Activated naive CD4-positive, alpha-beta T cell treated with anti-CD3 and anti-CD28 coated beads, Interleukin-2, amount 10 ng/mL, durations not matched to agents 7 days and 5 days (primary cell): ENCODE results near the gene FGD6.
A peak's percentile ranks its signal among the peaks of the same experiment; 100 is the strongest.

ENCODE experiments used
- CTCF ChIA-PET: fragments of 350-600 bp; sonication (Branson Sonifier 250); formaldehyde crosslinking; loops from one replicate; lab custom pipeline; 2021; ENCODE audit warnings: antibody characterized with exemption; lab: Charles Lee
- DNase-seq: peaks from one replicate; pipeline ENCODE4 v3.0.0-alpha.2; 2020
- H3K27ac Mint-ChIP-seq: one replicate; pipeline ENCODE4 v1.8.0; 2021; ENCODE audit warnings: mild to moderate bottlenecking, moderate library complexity, mixed read lengths
- H3K27me3 Mint-ChIP-seq: one replicate; pipeline ENCODE4 v1.8.0; 2021; ENCODE audit warnings: mild to moderate bottlenecking, mixed read lengths
- H3K36me3 Mint-ChIP-seq: one replicate; pipeline ENCODE4 v1.8.0; 2021; ENCODE audit warnings: mixed read lengths
- H3K4me1 Mint-ChIP-seq: one replicate; pipeline ENCODE4 v1.8.0; 2021; ENCODE audit warnings: mixed read lengths
- H3K4me3 Mint-ChIP-seq: one replicate; pipeline ENCODE4 v1.8.0; 2021; ENCODE audit warnings: mild to moderate bottlenecking, moderate library complexity, mixed read lengths
- H3K9me3 Mint-ChIP-seq: one replicate; pipeline ENCODE4 v1.8.0; 2021; ENCODE audit warnings: mixed read lengths

FGD6 gene

DNA sequence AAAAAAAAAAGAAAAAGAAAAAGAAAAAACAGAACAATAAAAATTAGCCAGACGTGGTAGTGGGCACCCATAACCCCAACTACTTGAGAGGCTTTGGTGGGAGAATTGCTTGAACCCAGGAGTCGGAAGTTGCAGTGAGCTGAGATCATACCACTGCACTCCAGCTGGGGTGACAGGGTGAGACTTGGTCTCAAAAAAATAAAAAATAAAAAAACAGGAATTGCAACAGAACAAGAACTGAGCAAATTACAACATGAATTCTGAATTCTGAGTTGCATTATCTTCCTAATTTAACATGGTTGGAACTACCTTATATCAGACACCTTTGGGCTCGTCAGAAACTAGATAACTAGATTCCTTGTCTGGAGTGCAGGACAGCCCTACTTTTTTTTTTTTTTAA is 90.5 kb downstream of the FGD6 start:
- no peak overlapping the region for H3K27ac Mint-ChIP-seq
- H3K4me3 Mint-ChIP-seq, result no peak overlapping the region
- H3K4me1 Mint-ChIP-seq, result no peaks in the 10 kb centered on the region
- no peak for DNase-seq
- CTCF ChIA-PET, result interaction anchor here (1.2 kb wide), 1 partner anchor 9 kb away, joined by 3 read pairs; no protein-coding TSS in a partner anchor
- H3K9me3 Mint-ChIP-seq, result no peaks in the 10 kb centered on the region
- H3K36me3 Mint-ChIP-seq, result no peaks in the 10 kb centered on the region
- H3K27me3 Mint-ChIP-seq, result no peaks in the 10 kb centered on the region

DNA sequence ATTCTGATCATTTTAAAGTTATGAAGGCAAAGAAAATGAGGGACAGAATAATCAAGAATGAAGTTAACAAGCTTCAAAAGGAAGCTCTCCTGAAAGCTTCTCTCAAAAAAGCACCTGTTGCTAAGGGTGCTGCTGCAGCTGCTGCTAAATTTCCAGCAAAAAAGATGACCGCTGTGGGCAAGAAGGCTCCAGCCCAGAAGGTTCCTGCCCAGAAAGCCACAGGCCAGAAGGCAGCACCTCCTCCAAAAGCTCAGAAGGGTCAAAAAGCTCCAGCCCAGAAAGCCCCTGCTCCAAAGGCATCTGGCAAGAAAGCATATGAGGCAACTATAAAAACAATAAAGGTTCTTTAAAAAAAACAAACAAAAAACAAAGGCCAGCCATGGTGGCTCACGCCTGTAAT is 91.2 kb downstream of the FGD6 start:
- DNase-seq, result no peak
- Mint-ChIP-seq H3K27me3 (no peaks in the 10 kb centered on the region), H3K36me3 (no peaks in the 10 kb centered on the region), H3K4me1 (no peaks in the 10 kb centered on the region), H3K27ac (no peak overlapping the region), H3K9me3 (no peaks in the 10 kb centered on the region), H3K4me3 (no peak overlapping the region)
- CTCF ChIA-PET, result interaction anchor here (1.2 kb wide), 1 partner anchor 9 kb away, joined by 3 read pairs; no protein-coding TSS in a partner anchor

DNA sequence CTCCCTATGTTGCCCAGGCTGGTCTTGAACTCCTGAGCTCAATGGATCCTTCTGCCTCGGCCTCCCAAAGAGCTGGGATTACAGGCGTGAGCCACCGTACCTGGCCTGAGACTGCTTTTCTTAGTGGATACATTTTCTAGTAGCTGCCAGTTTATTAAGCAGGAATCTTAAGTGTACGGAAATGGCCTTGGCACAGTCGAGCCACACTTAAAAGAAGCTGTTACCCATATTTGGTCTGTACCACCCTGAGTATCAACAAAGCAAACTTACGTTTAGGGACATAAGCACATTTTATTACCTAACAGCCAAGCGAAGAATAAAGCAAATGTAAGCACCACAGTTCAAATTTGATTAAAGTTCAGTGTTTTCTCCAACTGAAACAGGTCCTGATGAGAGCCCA is 93.2 kb downstream of the FGD6 start:
- no peak for DNase-seq
- H3K27ac Mint-ChIP-seq, result no peak overlapping the region
- no peak overlapping the region for H3K4me3 Mint-ChIP-seq
- H3K9me3 Mint-ChIP-seq, result no peaks in the 10 kb centered on the region
- H3K27me3 Mint-ChIP-seq, result no peaks in the 10 kb centered on the region
- CTCF ChIA-PET, result interaction anchor here (1.0 to 1.1 kb wide), 2 partner anchors 46 to 210 kb away, joined by 3 read pairs; no protein-coding TSS in a partner anchor
- H3K4me1 Mint-ChIP-seq, result no peaks in the 10 kb centered on the region
- H3K36me3 Mint-ChIP-seq, result no peaks in the 10 kb centered on the region

DNA sequence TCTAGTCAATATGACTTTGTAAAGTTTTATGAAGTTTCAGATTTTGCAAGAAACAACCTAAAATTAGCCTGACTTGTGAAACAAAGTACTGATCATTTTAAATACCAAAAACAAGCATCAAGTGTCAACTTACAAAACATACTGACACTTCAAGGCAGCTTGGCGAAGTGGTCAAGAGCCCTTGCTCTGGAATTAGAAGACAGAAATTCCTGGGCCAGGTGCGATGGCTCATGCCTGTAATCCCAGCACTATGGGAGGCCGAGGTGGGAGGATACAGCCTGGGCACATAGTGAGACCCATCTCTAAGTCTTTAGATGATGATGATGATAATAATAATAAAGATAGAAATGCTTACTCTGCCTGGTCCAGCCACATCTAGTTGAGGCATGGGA is 98.5 kb downstream of the FGD6 start:
- DNase-seq, result no peak
- H3K27me3 Mint-ChIP-seq, result no peaks in the 10 kb centered on the region
- CTCF ChIA-PET, result interaction anchor here (3.2 kb wide), 1 partner anchor 216 kb away, joined by 15 read pairs; no protein-coding TSS in a partner anchor
- H3K9me3 Mint-ChIP-seq, result no peaks in the 10 kb centered on the region
- no peak overlapping the region for H3K4me3 Mint-ChIP-seq
- no peaks in the 10 kb centered on the region for H3K36me3 Mint-ChIP-seq
- H3K27ac Mint-ChIP-seq, result no peak overlapping the region
- peaks cover 8% of the 10 kb centered on the region for H3K4me1 Mint-ChIP-seq

DNA sequence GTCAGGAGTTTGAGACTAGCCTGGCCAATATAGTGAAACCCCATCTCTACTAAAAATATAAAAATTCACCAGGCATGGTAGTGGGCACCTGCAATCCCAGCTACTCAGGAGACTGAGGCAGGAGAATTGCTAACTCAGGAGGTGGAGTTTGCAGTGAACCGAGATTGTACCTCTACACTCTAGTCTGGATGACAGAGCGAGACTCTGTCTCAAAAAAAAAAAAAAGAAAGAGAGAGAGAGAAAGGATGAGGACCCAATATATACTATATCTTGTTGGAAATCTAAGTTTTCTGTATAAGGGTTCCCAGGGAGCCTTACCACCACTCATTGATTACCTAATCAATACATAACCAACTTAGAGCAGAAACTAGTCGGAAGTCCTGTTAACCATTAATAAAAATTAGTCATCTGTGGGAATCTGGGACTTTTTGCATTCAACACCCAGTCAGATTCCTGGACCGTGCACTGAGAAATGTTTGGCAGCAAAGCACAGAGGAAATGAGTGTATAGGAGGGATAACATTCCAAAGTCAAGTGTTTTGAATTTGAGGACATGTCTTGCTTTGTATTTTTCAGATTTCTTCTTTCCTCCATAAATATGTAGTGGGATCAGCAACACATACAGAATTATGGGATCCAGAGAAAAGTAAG is 99.0 kb downstream of the FGD6 start:
- peaks cover 8% of the 10 kb centered on the region for H3K4me1 Mint-ChIP-seq
- CTCF ChIA-PET, result interaction anchor here (1.0 to 4.1 kb wide), 4 partner anchors 20 to 419 kb away, joined by 3 to 54 read pairs (median 14); no protein-coding TSS in a partner anchor
- H3K27me3 Mint-ChIP-seq, result no peaks in the 10 kb centered on the region
- H3K4me3 Mint-ChIP-seq, result no peak overlapping the region
- no peaks in the 10 kb centered on the region for H3K36me3 Mint-ChIP-seq
- no peak for DNase-seq
- H3K9me3 Mint-ChIP-seq, result no peaks in the 10 kb centered on the region
- H3K27ac Mint-ChIP-seq, result no peak overlapping the region

DNA sequence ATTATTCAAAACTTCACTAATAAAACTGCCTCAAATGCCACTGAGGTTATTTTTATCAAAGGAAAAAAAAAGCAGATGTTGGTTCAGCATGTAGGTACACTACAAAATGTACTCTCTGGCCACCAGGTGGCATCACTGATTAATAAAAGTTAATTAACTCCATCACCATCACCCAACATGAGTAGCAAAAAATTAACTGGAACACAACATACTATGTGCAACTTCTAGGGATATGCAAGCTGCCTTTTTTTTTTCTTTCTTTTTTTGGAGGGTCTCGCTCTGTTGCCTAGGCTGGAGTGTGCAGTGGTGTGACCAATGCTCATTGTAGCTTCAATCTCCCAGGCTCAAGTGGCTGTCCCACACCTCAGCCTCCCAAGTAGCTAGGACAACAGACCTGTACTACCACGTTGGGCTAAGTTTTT is 100.1 kb downstream of the FGD6 start:
- Mint-ChIP-seq H3K27me3 (no peaks in the 10 kb centered on the region), H3K27ac (no peak overlapping the region), H3K4me3 (no peak overlapping the region), H3K9me3 (no peaks in the 10 kb centered on the region), H3K36me3 (no peaks in the 10 kb centered on the region), H3K4me1 (peaks cover 8% of the 10 kb centered on the region)
- peak; percentile 70 for DNase-seq
- CTCF ChIA-PET, result interaction anchor here (0.6 to 4.1 kb wide), 17 partner anchors 9 to 621 kb away, joined by 3 to 54 read pairs (median 3); no protein-coding TSS in a partner anchor

DNA sequence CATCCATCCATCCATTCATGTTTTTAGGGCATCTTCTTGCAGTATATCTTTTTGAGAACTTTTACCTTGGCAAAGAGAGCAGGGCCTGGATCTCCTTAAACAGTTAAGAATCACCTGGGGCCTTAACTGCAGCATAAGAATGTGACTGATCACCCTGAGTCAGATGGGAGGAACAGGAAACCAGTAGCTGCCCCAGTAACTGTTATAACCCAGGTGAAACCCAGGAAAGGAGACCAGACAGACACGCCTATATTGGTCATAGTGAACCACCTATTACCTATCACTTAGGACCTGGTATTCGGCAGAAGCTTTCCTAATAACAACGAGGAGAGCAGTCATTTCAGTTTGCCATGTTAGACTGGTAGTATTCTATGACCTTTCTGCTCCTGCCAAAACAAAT is 100.5 kb downstream of the FGD6 start:
- Mint-ChIP-seq H3K9me3 (no peaks in the 10 kb centered on the region), H3K27me3 (no peaks in the 10 kb centered on the region), H3K27ac (no peak overlapping the region), H3K4me1 (peaks cover 8% of the 10 kb centered on the region), H3K36me3 (no peaks in the 10 kb centered on the region), H3K4me3 (no peak overlapping the region)
- DNase-seq, result no peak
- CTCF ChIA-PET, result interaction anchor here (0.9 to 4.1 kb wide), 12 partner anchors 8 to 421 kb away, joined by 3 to 54 read pairs (median 4); no protein-coding TSS in a partner anchor

DNA sequence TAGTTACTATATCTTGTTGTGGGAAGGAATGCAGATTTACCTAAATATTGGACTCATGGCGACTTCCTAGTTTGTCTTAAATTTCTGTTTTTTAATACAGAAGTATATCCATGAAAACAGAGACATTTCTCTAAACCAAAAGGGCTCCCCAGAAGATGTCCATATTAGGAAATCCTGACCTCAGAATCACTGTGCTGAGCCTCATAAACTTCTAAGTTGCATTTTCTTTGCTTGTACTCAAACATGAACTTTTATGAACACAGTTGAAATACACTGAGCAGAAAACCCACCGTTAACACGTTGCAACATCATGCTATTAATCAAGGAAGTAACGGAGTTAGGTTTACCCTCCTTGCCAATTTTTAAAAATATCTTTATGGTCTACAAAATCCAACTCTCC is 100.9 kb downstream of the FGD6 start:
- Mint-ChIP-seq H3K4me1 (peaks cover 11% of the 10 kb centered on the region), H3K9me3 (no peaks in the 10 kb centered on the region), H3K27me3 (no peaks in the 10 kb centered on the region), H3K27ac (no peak overlapping the region), H3K4me3 (no peak overlapping the region), H3K36me3 (no peaks in the 10 kb centered on the region)
- CTCF ChIA-PET, result interaction anchor here (1.1 to 4.1 kb wide), 6 partner anchors 8 to 421 kb away, joined by 4 to 54 read pairs (median 9); no protein-coding TSS in a partner anchor
- no peak for DNase-seq

DNA sequence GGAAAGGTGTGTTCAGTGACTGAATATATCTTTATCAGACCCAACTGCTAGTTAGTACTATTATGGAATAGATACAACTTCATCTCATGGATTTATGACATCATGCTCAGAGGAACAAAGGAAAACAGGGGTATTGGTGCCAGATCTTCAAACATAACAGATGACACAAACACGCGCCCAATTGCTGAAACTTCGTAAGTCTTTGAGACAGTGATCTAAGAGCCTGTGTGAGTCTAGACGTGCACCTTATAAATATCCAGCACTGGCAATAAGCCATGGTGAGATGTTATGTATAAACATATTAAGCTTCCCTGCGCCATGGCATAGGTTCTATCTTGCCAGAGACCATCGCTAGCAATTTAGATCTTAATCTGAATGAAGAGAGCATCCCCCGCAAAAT is 101.6 kb downstream of the FGD6 start:
- CTCF ChIA-PET, result interaction anchor here (3.2 to 4.1 kb wide), 2 partner anchors 219 to 418 kb away, joined by 15 to 54 read pairs; no protein-coding TSS in a partner anchor
- DNase-seq, result no peak
- no peaks in the 10 kb centered on the region for H3K27me3 Mint-ChIP-seq
- no peak overlapping the region for H3K4me3 Mint-ChIP-seq
- H3K4me1 Mint-ChIP-seq, result peaks cover 11% of the 10 kb centered on the region
- H3K27ac Mint-ChIP-seq, result no peak overlapping the region
- no peaks in the 10 kb centered on the region for H3K9me3 Mint-ChIP-seq
- H3K36me3 Mint-ChIP-seq, result no peaks in the 10 kb centered on the region

DNA sequence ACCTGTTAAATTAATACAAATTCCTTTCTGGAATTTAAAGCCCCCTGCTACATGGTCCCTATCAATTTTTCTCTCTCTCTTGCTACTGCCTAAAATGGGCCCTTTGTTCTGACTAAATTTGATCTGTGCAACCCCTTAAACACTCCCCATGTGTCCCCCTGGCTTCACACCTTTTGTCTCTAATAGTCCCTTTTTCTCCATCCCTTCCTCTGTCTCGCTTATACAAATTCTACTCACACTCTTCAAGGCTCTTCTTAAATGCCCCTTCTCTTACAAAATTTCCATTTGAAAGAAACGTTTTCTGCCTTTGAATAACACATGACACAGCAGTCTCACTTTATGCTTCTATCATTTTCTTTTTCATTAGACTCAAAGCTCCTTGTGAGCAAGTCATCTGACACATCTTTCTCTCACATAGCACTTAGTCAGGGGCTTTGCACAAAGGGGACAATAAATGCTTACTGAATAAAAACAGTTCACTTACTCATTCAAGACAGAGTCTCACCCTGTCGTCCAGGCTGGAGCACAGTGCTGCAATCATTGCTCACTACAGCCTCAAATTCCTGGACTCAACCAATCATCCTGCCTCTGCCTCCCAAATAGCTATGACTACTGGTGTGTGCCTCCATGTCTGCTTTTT is 102.4 kb downstream of the FGD6 start:
- CTCF ChIA-PET, result interaction anchor here (0.7 to 4.1 kb wide), 2 partner anchors 87 to 419 kb away, joined by 3 to 54 read pairs; no protein-coding TSS in a partner anchor
- Mint-ChIP-seq H3K4me3 (no peak overlapping the region), H3K9me3 (no peaks in the 10 kb centered on the region), H3K27ac (no peak overlapping the region), H3K4me1 (peaks cover 11% of the 10 kb centered on the region), H3K27me3 (no peaks in the 10 kb centered on the region), H3K36me3 (no peaks in the 10 kb centered on the region)
- no peak for DNase-seq

DNA sequence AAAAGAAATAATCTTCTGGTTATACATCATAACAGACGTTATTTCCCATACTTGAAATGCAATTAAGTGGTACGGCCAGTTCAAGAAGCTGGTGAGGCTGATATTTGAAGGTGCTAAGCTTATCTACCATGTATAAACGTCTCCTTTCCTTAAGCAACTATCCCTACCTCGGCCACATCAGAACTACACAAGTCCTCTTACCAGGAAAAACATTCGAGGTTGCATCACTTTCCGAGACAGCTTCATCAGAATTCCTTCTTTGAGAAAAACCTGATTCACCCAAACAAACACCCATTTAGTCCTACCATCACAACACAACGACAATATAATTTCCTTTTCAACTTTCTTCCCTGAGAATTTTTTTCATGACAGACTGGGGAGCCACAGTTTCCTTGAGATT is 109.9 kb downstream of the FGD6 start:
- Mint-ChIP-seq H3K27me3 (no peaks in the 10 kb centered on the region), H3K36me3 (no peaks in the 10 kb centered on the region), H3K4me1 (peaks cover 12% of the 10 kb centered on the region), H3K9me3 (no peaks in the 10 kb centered on the region), H3K4me3 (no peak overlapping the region), H3K27ac (no peak overlapping the region)
- no peak for DNase-seq
- CTCF ChIA-PET, result interaction anchor here (0.6 kb wide), 1 partner anchor 512 kb away, joined by 3 read pairs; no protein-coding TSS in a partner anchor

DNA sequence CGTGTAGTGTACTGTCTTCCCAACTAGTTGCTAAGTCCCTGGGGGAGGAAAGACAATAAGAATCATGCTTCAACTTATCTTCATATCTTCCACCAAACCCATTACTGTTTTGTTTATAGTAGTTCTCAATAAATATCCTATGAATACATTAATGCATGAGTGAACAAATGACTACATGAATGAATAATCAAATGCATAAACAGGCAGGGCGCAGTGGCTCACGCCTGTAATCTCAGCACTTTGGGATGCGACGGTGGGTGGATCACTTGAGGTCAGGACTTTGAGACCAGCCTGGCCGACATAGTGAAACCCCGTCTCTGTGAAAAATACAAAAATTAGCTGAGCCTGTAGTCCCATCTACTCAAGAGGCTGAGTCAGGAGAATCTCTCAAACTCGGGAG is 111.7 kb downstream of the FGD6 start:
- Mint-ChIP-seq H3K4me3 (no peak overlapping the region), H3K4me1 (peaks cover 9% of the 10 kb centered on the region), H3K36me3 (no peaks in the 10 kb centered on the region), H3K27ac (no peak overlapping the region), H3K27me3 (peaks cover 3% of the 10 kb centered on the region), H3K9me3 (no peaks in the 10 kb centered on the region)
- DNase-seq, result no peak
- CTCF ChIA-PET, result no interaction called here

DNA sequence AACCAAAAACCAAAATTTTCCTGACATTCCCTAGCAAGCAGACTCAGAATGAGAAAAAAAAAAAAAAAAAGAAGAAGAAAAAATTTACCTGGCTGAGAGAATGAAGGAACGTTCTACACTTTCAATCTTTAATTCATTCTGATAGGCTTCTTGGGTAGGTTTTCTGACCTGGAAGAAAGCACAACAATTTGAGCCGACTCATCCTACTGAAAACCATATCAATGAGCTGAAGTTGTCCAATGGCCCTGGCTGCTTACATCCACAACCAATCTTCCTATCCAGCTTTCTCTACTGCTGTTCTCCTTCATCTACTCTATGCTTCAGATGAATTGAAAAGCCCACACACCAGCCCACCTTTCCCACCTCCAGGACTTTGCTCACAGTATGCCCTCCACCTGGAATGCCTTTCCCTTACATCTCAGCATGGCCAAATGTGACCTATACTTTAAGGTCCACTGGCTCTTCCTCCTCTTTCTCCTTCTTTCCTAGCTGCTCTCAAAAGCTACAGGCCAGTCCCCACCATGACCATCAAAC is 112.3 kb downstream of the FGD6 start:
- no peaks in the 10 kb centered on the region for H3K9me3 Mint-ChIP-seq
- no peak overlapping the region for H3K4me3 Mint-ChIP-seq
- no peaks in the 10 kb centered on the region for H3K36me3 Mint-ChIP-seq
- CTCF ChIA-PET, result no interaction called here
- H3K27me3 Mint-ChIP-seq, result peaks cover 5% of the 10 kb centered on the region
- no peak for DNase-seq
- peaks cover 9% of the 10 kb centered on the region for H3K4me1 Mint-ChIP-seq
- H3K27ac Mint-ChIP-seq, result no peak overlapping the region

DNA sequence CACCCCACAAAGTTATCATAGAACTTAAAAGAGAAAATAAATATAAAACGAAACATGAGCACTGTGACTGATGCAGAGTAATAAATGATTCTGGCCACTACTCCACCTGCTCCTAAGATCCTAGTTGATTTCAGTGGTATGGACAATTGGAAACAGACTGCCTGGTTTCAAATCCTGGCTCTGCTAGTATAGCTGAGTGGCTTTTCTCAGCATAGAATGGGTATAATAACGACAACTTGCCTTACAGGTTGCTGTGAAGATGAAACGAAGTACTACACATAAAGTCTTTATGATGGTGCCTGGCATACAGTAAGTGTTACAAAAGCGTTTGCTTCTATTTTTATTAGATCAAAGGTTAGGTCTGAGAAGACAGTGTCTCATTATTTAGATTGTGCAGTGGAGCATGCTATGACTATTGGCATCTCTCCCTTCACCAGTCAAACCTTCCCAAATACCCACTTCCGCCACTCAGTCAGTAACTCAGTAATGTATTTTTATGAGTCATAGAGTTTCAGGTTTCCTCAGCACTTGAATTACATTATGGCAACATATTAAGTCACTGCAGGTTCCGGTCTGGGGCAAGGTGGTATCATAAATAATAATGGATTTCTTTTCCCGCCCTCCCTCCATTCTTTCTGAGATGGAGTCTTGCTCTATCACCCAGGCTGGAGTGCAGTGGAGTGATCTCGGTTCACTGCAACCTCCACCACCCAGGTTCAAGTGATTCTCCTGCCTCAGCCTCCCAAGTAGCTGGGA is 114.2 kb downstream of the FGD6 start:
- peak overlapping the region; percentile 63 for H3K27ac Mint-ChIP-seq
- CTCF ChIA-PET, result no interaction called here
- peak; percentile 43 for DNase-seq

More for the DNA sequence above, 114.2 kb downstream of the FGD6 start:
- Mint-ChIP-seq H3K36me3 (no peaks in the 10 kb centered on the region), H3K27me3 (peaks cover 8% of the 10 kb centered on the region), H3K4me1 (peaks cover 9% of the 10 kb centered on the region), H3K4me3 (no peak overlapping the region), H3K9me3 (no peaks in the 10 kb centered on the region)
